Mesenchymal stem cell (in vitro differentiated cells and primary cell): ENCODE results near the gene SNX18.
A peak's percentile ranks its signal among the peaks of the same experiment; 100 is the strongest.

Experiments
- DNase-seq: peaks from one replicate; pipeline ENCODE4 v3.0.0-alpha.2; 2013
- H2AFZ ChIP-seq: one replicate; pipeline ENCODE4 v1.6.1; 2013; ENCODE audit warnings: low read depth, mild to moderate bottlenecking, control low read depth, inconsistent platforms, low read length, moderate library complexity
- H2AK5ac ChIP-seq: 2 replicates; pipeline ENCODE4 v1.6.1; 2013; ENCODE audit warnings: low read length, moderate library complexity, mild to moderate bottlenecking, inconsistent platforms; ENCODE audit not compliant: severe bottlenecking
- H2BK120ac ChIP-seq: one replicate; pipeline ENCODE4 v1.6.1; 2013; ENCODE audit warnings: low read depth, mild to moderate bottlenecking, inconsistent platforms, low read length, moderate library complexity
- H2BK12ac ChIP-seq, 2 experiments: one replicate each; pipeline ENCODE4 v1.6.1; 2013; ENCODE audit warnings: inconsistent platforms in 2 of 2, low read length in 2 of 2, mild to moderate bottlenecking in 2 of 2, moderate library complexity in 2 of 2, control low read depth in 1 of 2
- H2BK15ac ChIP-seq: one replicate; pipeline ENCODE4 v1.6.1; 2013; ENCODE audit warnings: mild to moderate bottlenecking, low read depth, inconsistent platforms; ENCODE audit not compliant: poor library complexity, severe bottlenecking
- H2BK5ac ChIP-seq: 2 replicates; pipeline ENCODE4 v1.6.1; 2013; ENCODE audit warnings: low read depth, mild to moderate bottlenecking, low read length, control low read depth, inconsistent platforms; ENCODE audit not compliant: poor library complexity, severe bottlenecking
- H3K14ac ChIP-seq, 2 experiments: one replicate each; pipeline ENCODE4 v1.6.1; 2013; ENCODE audit warnings: inconsistent platforms in 2 of 2, low read length in 2 of 2, control low read depth in 1 of 2, mild to moderate bottlenecking in 1 of 2, moderate library complexity in 1 of 2
- H3K18ac ChIP-seq, 2 experiments: one replicate each; pipeline ENCODE4 v1.6.1; 2013; ENCODE audit warnings: inconsistent platforms in 2 of 2, low read length in 2 of 2, control low read depth in 1 of 2, low read depth in 1 of 2, mild to moderate bottlenecking in 1 of 2
- H3K23ac ChIP-seq, 2 experiments: one replicate each; pipeline ENCODE4 v1.6.1; 2013; ENCODE audit warnings: inconsistent platforms in 2 of 2, low read length in 2 of 2, mild to moderate bottlenecking in 2 of 2, moderate library complexity in 2 of 2, control low read depth in 1 of 2
- H3K27ac ChIP-seq: 2 replicates; pipeline ENCODE4 v1.5.1; 2013; ENCODE audit warnings: mild to moderate bottlenecking, moderate library complexity, low read length, control low read depth, inconsistent platforms; ENCODE audit not compliant: poor library complexity, severe bottlenecking
- H3K27me3 ChIP-seq, 2 experiments: 2 replicates each; pipeline versions ENCODE4 v1.6.1 to v1.7.0; 2013; ENCODE audit warnings: low read length in 2 of 2, mild to moderate bottlenecking in 2 of 2, moderate library complexity in 2 of 2, control low read depth in 1 of 2, inconsistent platforms in 1 of 2; ENCODE audit not compliant: control insufficient read depth in 1 of 2, insufficient read depth in 1 of 2
- H3K36me3 ChIP-seq, 2 experiments: 2 replicates each; pipeline versions ENCODE4 v1.6.1 to v1.7.0; 2013; ENCODE audit warnings: low read length in 2 of 2, control low read depth in 1 of 2, inconsistent platforms in 1 of 2, low read depth in 1 of 2, mild to moderate bottlenecking in 1 of 2; ENCODE audit not compliant: insufficient read depth in 2 of 2, control insufficient read depth in 1 of 2
- H3K4ac ChIP-seq, 2 experiments: one replicate each; pipeline ENCODE4 v1.6.1; 2013; ENCODE audit warnings: inconsistent platforms in 2 of 2, low read length in 2 of 2, mild to moderate bottlenecking in 2 of 2, moderate library complexity in 2 of 2, control low read depth in 1 of 2, low read depth in 1 of 2
- H3K4me1 ChIP-seq: 2 replicates; pipeline ENCODE4 v1.6.1; 2013; ENCODE audit warnings: low read depth, low read length, control low read depth; ENCODE audit not compliant: control insufficient read depth, insufficient read depth
- H3K4me2 ChIP-seq: 2 replicates; pipeline ENCODE4 v1.6.1; 2013; ENCODE audit warnings: low read length, mild to moderate bottlenecking, inconsistent platforms; ENCODE audit not compliant: poor library complexity, severe bottlenecking
- H3K4me3 ChIP-seq, 2 experiments: 2 replicates each; pipeline versions ENCODE4 v1.5.1 to v1.7.0; 2013; ENCODE audit warnings: low read length in 2 of 2, mild to moderate bottlenecking in 2 of 2, control low read depth in 1 of 2, low read depth in 1 of 2; ENCODE audit not compliant: insufficient read depth in 1 of 2
- H3K79me1 ChIP-seq: replicated peaks from 2 replicates; pipeline ENCODE4 v1.6.1; 2013; ENCODE audit warnings: mild to moderate bottlenecking, control low read depth, low read length, inconsistent platforms; ENCODE audit not compliant: poor library complexity, severe bottlenecking
- H3K9ac ChIP-seq: 2 replicates; pipeline ENCODE4 v1.7.0; 2013; ENCODE audit warnings: mild to moderate bottlenecking, low read length, moderate library complexity
- H3K9me3 ChIP-seq: 2 replicates; pipeline ENCODE4 v1.7.0; 2013; ENCODE audit warnings: mild to moderate bottlenecking, low read length; ENCODE audit not compliant: control insufficient read depth
- H4K8ac ChIP-seq: one replicate; pipeline ENCODE4 v1.6.1; 2013; ENCODE audit warnings: inconsistent platforms, mild to moderate bottlenecking, low read length, moderate library complexity
- H4K91ac ChIP-seq: one replicate; pipeline ENCODE4 v1.6.1; 2013; ENCODE audit warnings: mild to moderate bottlenecking, low read length, inconsistent platforms
- WGBS: methylation state at CpG from one replicate; pipeline ENCODE4 v1.1.7; 2013; ENCODE audit warnings: mixed read lengths; 5-methylcytosine and 5-hydroxymethylcytosine counted together

Gene SNX18

DNA sequence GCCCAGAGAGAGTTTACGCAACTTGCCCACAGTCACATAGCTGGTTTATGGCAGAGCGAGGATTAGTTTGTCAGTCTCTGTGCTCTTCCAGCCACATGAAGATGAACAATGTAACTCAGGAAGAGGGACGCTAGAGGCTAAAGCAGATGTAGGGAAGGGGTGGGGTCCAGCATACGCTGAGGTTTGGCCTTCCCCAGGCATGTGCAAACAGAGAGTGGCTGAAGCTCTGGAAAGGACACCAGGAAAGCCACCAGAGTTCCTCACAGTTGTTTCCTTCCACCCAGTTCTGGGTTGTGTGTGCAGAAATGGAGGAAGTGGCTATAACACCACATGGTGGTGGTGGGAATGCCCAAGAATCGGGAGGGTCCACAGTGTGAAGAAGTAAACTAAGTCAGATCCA is 60.0 kb downstream of the SNX18 start:
- 91% methylated on average over 5 of the region's 5 CpGs for WGBS
- peak overlapping the region; percentile 2 for H4K91ac ChIP-seq

DNA sequence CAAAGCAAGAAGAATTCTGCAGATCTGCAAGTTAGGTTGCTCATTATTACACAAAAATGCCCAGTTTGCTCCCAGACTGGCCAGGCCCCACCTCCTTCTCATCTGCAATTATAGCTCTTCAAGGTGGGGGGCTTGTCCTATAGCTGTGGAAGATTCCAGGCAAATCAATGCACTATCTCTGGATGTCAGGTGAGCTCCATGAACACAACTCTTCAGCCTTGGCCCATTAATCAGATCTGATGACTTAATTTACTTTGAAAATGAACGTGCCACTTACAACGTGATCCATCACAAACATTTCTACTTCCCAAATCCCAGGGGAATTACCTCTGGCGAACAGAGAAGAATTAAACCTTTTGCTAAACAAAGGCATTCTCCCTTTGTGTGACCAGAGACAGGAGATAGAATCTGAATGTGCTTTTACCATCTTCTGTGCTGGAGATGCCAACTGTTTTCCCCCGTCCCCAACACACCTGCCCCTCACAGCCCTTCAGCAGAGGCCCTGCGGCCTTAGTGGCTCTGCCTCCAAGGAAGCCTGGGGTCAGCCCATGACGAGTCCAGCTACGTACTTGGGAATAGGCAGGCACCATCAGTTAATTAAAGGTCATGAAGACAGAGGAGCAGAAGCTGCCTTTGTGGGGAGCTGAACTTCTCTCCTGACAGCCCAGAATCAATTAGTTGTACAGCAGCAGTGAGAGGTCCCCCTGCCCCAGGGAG is 60.5 kb downstream of the SNX18 start:
- Histone ChIP-seq H3K4me1 (peaks cover 2% of the 10 kb centered on the region), H3K27me3 (peaks cover 0 to 4% of the 10 kb centered on the region in 2 experiments), H3K79me1 (no peaks in the 10 kb centered on the region), H3K18ac (no peak overlapping the region), H3K23ac (no peak overlapping the region), H3K27ac (no peak overlapping the region), H2BK120ac (no peak overlapping the region), H2AK5ac (no peak overlapping the region), H3K4ac (no peak overlapping the region), H2BK12ac (peak overlapping the region in 1 of 2 experiments; percentile 6), H2BK5ac (no peak overlapping the region), H3K4me2 (no peak overlapping the region), H2AFZ (no peak overlapping the region), H3K36me3 (no peaks in the 10 kb centered on the region), H4K91ac (no peak overlapping the region), H4K8ac (peak overlapping the region; percentile 8), H3K14ac (peak overlapping the region in 1 of 2 experiments; percentile 69), H2BK15ac (no peak overlapping the region), H3K9ac (no peak overlapping the region), H3K4me3 (no peak overlapping the region), H3K9me3 (no peaks in the 10 kb centered on the region)
- no peak for DNase-seq
- WGBS, result 87% methylated on average over 7 of the region's 7 CpGs

More for the DNA sequence above, 60.0 kb downstream of the SNX18 start:
- Histone ChIP-seq H2BK12ac (no peak overlapping the region), H3K9ac (no peak overlapping the region), H3K23ac (no peak overlapping the region), H4K8ac (peak overlapping the region; percentile 8), H3K18ac (no peak overlapping the region), H3K4me3 (no peak overlapping the region), H3K14ac (no peak overlapping the region), H2BK120ac (no peak overlapping the region), H3K4me2 (no peak overlapping the region), H2BK5ac (no peak overlapping the region), H3K27ac (no peak overlapping the region), H3K79me1 (no peaks in the 10 kb centered on the region), H2AK5ac (no peak overlapping the region), H3K4ac (no peak overlapping the region), H3K4me1 (peaks cover 2% of the 10 kb centered on the region), H3K27me3 (peaks cover 0 to 4% of the 10 kb centered on the region in 2 experiments), H2BK15ac (no peak overlapping the region), H2AFZ (no peak overlapping the region), H3K36me3 (no peaks in the 10 kb centered on the region), H3K9me3 (no peaks in the 10 kb centered on the region)
- DNase-seq, result no peak

DNA sequence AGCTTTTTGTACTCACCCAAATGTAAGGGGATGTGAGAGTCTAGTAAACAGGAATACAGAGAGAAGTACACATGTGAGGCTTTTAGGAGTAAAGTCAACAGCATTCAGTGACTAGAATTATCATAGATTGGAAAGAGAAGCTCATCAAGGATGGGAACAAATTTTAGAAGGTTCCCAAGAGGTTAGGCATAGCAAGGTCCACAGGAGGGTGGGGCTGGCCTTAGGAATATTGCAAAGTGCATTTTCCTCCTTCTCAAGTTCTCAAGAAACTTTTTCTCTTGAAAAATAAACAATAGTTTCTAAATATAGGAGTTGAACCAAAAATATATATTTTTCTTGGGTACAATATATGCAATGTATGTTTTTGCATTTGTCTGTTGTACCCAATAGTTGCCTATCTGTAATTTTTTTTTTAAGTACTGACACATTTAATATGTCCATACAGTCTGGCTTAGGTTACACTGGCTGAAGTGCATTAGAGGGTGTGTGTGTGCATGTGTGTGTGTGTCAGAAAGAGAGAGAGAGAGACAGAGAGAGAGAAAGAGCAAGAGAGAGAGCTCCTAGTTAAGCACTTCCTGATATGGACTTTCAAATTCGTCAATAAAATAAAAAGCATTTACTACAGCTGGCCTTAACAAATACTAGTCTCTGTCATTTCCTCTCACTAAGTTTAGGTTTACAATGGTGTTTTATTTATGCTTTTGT is 62.2 kb downstream of the SNX18 start:
- Histone ChIP-seq H2BK15ac (no peak overlapping the region), H3K27me3 (peaks cover 0 to 4% of the 10 kb centered on the region in 2 experiments), H2BK12ac (no peak overlapping the region), H3K9me3 (no peaks in the 10 kb centered on the region), H2AFZ (no peak overlapping the region), H2BK5ac (no peak overlapping the region), H3K27ac (no peak overlapping the region), H3K79me1 (no peaks in the 10 kb centered on the region), H4K8ac (no peak overlapping the region), H3K4ac (no peak overlapping the region), H3K23ac (no peak overlapping the region), H3K36me3 (no peaks in the 10 kb centered on the region), H3K9ac (no peak overlapping the region), H2AK5ac (no peak overlapping the region), H3K14ac (no peak overlapping the region), H3K4me3 (no peak overlapping the region), H3K4me1 (peaks cover 2% of the 10 kb centered on the region), H4K91ac (no peak overlapping the region), H2BK120ac (no peak overlapping the region), H3K18ac (no peak overlapping the region), H3K4me2 (no peak overlapping the region)
- no CpG with 5 or more reads among the region's 1 CpG for WGBS
- DNase-seq, result peak; percentile 20

DNA sequence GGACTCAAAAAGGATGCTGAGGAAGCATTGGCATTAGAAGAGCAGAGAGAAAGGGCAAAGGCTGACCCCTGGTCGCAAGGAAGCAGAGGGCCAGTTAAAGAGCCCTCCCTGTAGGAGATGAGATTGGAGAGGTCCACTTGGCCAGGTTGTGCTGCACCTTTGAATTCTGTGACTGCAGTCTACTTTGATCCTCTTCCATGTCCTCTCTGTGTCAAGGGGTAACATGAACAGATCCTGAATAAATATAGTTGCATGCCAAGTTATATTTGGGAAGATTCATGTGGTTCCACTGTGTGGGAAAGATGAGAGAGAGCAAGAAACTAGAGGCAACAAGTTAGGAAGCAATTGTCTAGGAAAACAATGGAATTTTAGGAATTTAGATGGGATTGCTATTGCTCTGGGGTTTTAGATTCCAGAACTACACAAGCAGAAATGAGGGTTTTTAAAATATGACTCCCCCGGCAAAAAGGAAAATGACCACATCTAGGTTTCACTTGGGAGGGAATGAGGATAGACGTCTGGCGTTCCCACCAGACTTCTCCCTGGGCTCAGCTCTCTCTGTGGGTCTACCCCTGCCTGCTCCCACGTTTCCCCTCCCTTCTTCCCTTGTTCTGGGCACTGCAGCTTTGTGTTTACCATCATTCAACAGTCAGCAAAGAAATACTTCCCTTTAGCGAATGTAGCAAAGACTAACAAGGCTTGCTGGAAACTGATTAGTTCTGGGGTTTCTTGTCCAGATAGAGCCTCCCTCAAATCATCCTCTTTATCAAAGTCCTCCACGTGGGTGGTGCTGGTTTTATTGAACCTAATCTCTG is 63.6 kb downstream of the SNX18 start:
- H4K8ac ChIP-seq, result peak overlapping the region; percentile 19
- no peak overlapping the region for H3K18ac ChIP-seq
- no peak overlapping the region for H2AFZ ChIP-seq
- peak overlapping the region; percentile 6 for H4K91ac ChIP-seq
- peak overlapping the region in 1 of 2 experiments; percentile 5 for H3K4me3 ChIP-seq
- H3K4me1 ChIP-seq, result peaks cover 2% of the 10 kb centered on the region
- no peaks in the 10 kb centered on the region for H3K79me1 ChIP-seq
- no peak overlapping the region for H3K23ac ChIP-seq
- peak overlapping the region; percentile 58 for H3K9ac ChIP-seq
- no peak overlapping the region for H2AK5ac ChIP-seq
- no peak overlapping the region for H3K27ac ChIP-seq
- 54% methylated on average over 7 of the region's 7 CpGs for WGBS
- no peaks in the 10 kb centered on the region for H3K36me3 ChIP-seq
- peaks cover 0 to 4% of the 10 kb centered on the region in 2 experiments for H3K27me3 ChIP-seq
- no peak overlapping the region for H2BK5ac ChIP-seq
- H2BK12ac ChIP-seq, result peak overlapping the region in 1 of 2 experiments; percentile 6
- H3K14ac ChIP-seq, result no peak overlapping the region
- no peak overlapping the region for H2BK15ac ChIP-seq
- no peak overlapping the region for H2BK120ac ChIP-seq
- peak overlapping the region in 1 of 2 experiments; percentile 56 for H3K4ac ChIP-seq
- no peak overlapping the region for H3K4me2 ChIP-seq
- peak; percentile 18 for DNase-seq
- no peaks in the 10 kb centered on the region for H3K9me3 ChIP-seq
